HEK293 (cell line): ENCODE data around the gene EBI3.
A peak's percentile ranks its signal among the peaks of the same experiment; 100 is the strongest.
"Not testable (repeated sequence)": the region's sequence is repeated elsewhere in the genome, so short reads cannot be mapped to it uniquely, and the experiment has no call there.

Experiments
- CTCF ChIA-PET: fragments of 350-600 bp; formaldehyde crosslinking; extraction: SDS; loops from one replicate; lab custom pipeline; 2021; ENCODE audit warnings: antibody characterized with exemption; lab: Yijun Ruan, JAX
- POLR2A ChIA-PET: fragments of 300-600 bp; formaldehyde crosslinking; extraction: SDS; loops from one replicate; lab custom pipeline; 2020; ENCODE audit warnings: antibody characterized with exemption, inconsistent platforms; lab: Yijun Ruan, JAX
- H3K27ac ChIP-seq: fragments of 200-500 bp; sonication (Bioruptor generic); 2 replicates; pipeline ENCODE4 v1.5.1; 2014; ENCODE audit warnings: low read depth, low read length, control low read depth, inconsistent platforms; ENCODE audit errors: extremely low read depth
- H3K36me3 ChIP-seq, 2 experiments: fragments of 200-500 bp in 1 of 2; sonication (Bioruptor generic) in 1 of 2; 1 replicate in 1 of 2; 2 replicates in 1 of 2; pipeline ENCODE4 v1.5.1; 2014 to 2017; ENCODE audit warnings: inconsistent platforms in 2 of 2, low read length in 2 of 2; ENCODE audit not compliant: control insufficient read depth in 2 of 2, insufficient read depth in 1 of 2
- H3K4me1 ChIP-seq: fragments of 200-500 bp; sonication (Bioruptor generic); 2 replicates; pipeline ENCODE4 v1.5.1; 2014; ENCODE audit warnings: mild to moderate bottlenecking, low read length, inconsistent platforms; ENCODE audit not compliant: control insufficient read depth, insufficient read depth
- H3K4me3 ChIP-seq: 2 replicates; pipeline ENCODE4 v1.5.1; 2011; ENCODE audit warnings: low read depth, mild to moderate bottlenecking, control low read depth, low read length, moderate library complexity
- H3K9me3 ChIP-seq: fragments of 200-500 bp; sonication (Bioruptor generic); 2 replicates; pipeline ENCODE4 v1.5.1; 2014; ENCODE audit warnings: low read depth, low read length, inconsistent platforms; ENCODE audit not compliant: control insufficient read depth, insufficient read depth
- EGR2 ChIP-seq: fragments of 450-650 bp; formaldehyde crosslinking; IDR thresholded peaks from 2 replicates; pipeline ENCODE4 v1.5.1; 2016; ENCODE audit warnings: low read depth, missing biosample characterization, missing genetic modification characterization
- KLF7 ChIP-seq: fragments of 450-650 bp; formaldehyde crosslinking; IDR thresholded peaks from 2 replicates; pipeline ENCODE4 v1.5.1; 2016; ENCODE audit warnings: missing biosample characterization, missing genetic modification characterization, borderline replicate concordance
- KLF8 ChIP-seq: fragments of 450-650 bp; formaldehyde crosslinking; IDR thresholded peaks from 2 replicates; pipeline ENCODE4 v1.5.1; 2016; ENCODE audit warnings: missing biosample characterization, missing genetic modification characterization
- PATZ1 ChIP-seq: fragments of 450-650 bp; formaldehyde crosslinking; IDR thresholded peaks from 2 replicates; pipeline ENCODE4 v1.5.1; 2016; ENCODE audit warnings: missing biosample characterization, missing genetic modification characterization
- SCRT1 ChIP-seq: fragments of 450-650 bp; formaldehyde crosslinking; IDR thresholded peaks from 2 replicates; pipeline ENCODE4 v1.5.1; 2016; ENCODE audit warnings: missing biosample characterization, missing genetic modification characterization, borderline replicate concordance
- SCRT2 ChIP-seq: fragments of 450-650 bp; formaldehyde crosslinking; IDR thresholded peaks from 2 replicates; pipeline ENCODE4 v1.5.1; 2016; ENCODE audit warnings: missing biosample characterization, missing genetic modification characterization
- ZBTB7A ChIP-seq: fragments of 450-650 bp; formaldehyde crosslinking; IDR thresholded peaks from 2 replicates; pipeline ENCODE4 v1.5.1; 2016; ENCODE audit warnings: low read depth, missing biosample characterization, missing genetic modification characterization
- ZFHX2 ChIP-seq: fragments of 450-650 bp; formaldehyde crosslinking; conservative IDR thresholded peaks from 2 replicates; pipeline ENCODE4 v1.5.1; 2016; ENCODE audit warnings: missing biosample characterization, missing genetic modification characterization
- ZNF157 ChIP-seq: fragments of 450-650 bp; formaldehyde crosslinking; IDR thresholded peaks from 2 replicates; pipeline ENCODE4 v1.5.1; 2016; ENCODE audit warnings: missing biosample characterization, missing genetic modification characterization
- ZNF2 ChIP-seq: fragments of 450-650 bp; formaldehyde crosslinking; IDR thresholded peaks from 2 replicates; pipeline ENCODE4 v1.5.1; 2016; ENCODE audit warnings: missing biosample characterization, missing genetic modification characterization
- ZNF394 ChIP-seq: fragments of 450-650 bp; formaldehyde crosslinking; IDR thresholded peaks from 2 replicates; pipeline ENCODE4 v1.5.1; 2016; ENCODE audit warnings: missing biosample characterization, missing genetic modification characterization, mild to moderate bottlenecking, moderate library complexity, borderline replicate concordance
- ZNF488 ChIP-seq: fragments of 450-650 bp; formaldehyde crosslinking; IDR thresholded peaks from 2 replicates; pipeline ENCODE4 v1.5.1; 2016; ENCODE audit warnings: missing biosample characterization, missing genetic modification characterization
- ZNF513 ChIP-seq: fragments of 450-650 bp; IDR thresholded peaks from 2 replicates; pipeline ENCODE4 v1.5.1; 2018; ENCODE audit warnings: missing biosample characterization, missing genetic modification characterization
- ZNF585B ChIP-seq: fragments of 450-650 bp; formaldehyde crosslinking; IDR thresholded peaks from 2 replicates; pipeline ENCODE4 v1.5.1; 2016; ENCODE audit warnings: missing biosample characterization, missing genetic modification characterization
- ZNF639 ChIP-seq: fragments of 450-650 bp; formaldehyde crosslinking; IDR thresholded peaks from 2 replicates; pipeline ENCODE4 v1.5.1; 2016; ENCODE audit warnings: missing biosample characterization, missing genetic modification characterization
- ZNF645 ChIP-seq: fragments of 450-650 bp; formaldehyde crosslinking; IDR thresholded peaks from 2 replicates; pipeline ENCODE4; 2016; ENCODE audit warnings: missing biosample characterization, missing genetic modification characterization
- ZNF660 ChIP-seq: fragments of 450-650 bp; IDR thresholded peaks from 2 replicates; pipeline ENCODE4 v1.5.1; 2018; ENCODE audit warnings: missing biosample characterization, mild to moderate bottlenecking, missing genetic modification characterization
- ZNF677 ChIP-seq: fragments of 450-650 bp; IDR thresholded peaks from 2 replicates; pipeline ENCODE4 v1.5.0; 2018; ENCODE audit warnings: missing biosample characterization, mild to moderate bottlenecking, missing genetic modification characterization, moderate library complexity
- ZSCAN23 ChIP-seq: fragments of 450-650 bp; formaldehyde crosslinking; IDR thresholded peaks from 2 replicates; pipeline ENCODE4 v1.5.1; 2016; ENCODE audit warnings: missing biosample characterization, missing genetic modification characterization

The EBI3 gene

GRCh38 chr19:4272894-4273293 is 43.6 kb downstream of the EBI3 start:
- Histone ChIP-seq H3K9me3 (no peaks in the 10 kb centered on the region), H3K4me3 (no peak overlapping the region), H3K27ac (no peak overlapping the region), H3K4me1 (no peaks in the 10 kb centered on the region), H3K36me3 (peaks cover 8 to 13% of the 10 kb centered on the region in 2 experiments; a peak in 2 of 3 replicates)
- TF ChIP-seq ZNF677 (no peak), ZNF488 (tag by site-specific recombination) (no peak), ZNF157 (tag by site-specific recombination) (no peak), ZNF2 (tag by site-specific recombination) (no peak), ZNF660 (no peak), ZNF513 (tag by site-specific recombination) (no peak)
- TF ChIP-seq, all 188 proteins: peak for 0
- POLR2A ChIA-PET = no interaction called here
- CTCF ChIA-PET = interaction anchor here (0.6 to 0.9 kb wide), 2 partner anchors 14 to 21 kb away, joined by 3 to 4 read pairs; no protein-coding TSS in a partner anchor

GRCh38 chr19:4274321-4274686 is 45.0 kb downstream of the EBI3 start:
- ChIA-PET CTCF (interaction anchor here (0.5 to 1.0 kb wide), 2 partner anchors 78 to 400 kb away, joined by 3 to 4 read pairs; no protein-coding TSS in a partner anchor), POLR2A (interaction anchor here (1.0 kb wide), 1 partner anchor 69 kb away, joined by 3 read pairs; the partner anchor contains the start of gene MPND)
- H3K36me3 ChIP-seq, H3K4me1 ChIP-seq, H3K9me3 ChIP-seq, H3K4me3 ChIP-seq, H3K27ac ChIP-seq: not testable (repeated sequence)
- TF ChIP-seq ZNF394 (tag by site-specific recombination) = peak; percentile 34; the same call in 1 of the 2 replicates

- TF ChIP-seq ZFHX2 (tag by site-specific recombination) = 0 out of 2 replicates have a peak, but pooled peaks have one; percentile 20
- TF ChIP-seq EGR2 (tag by site-specific recombination) = 0 out of 2 replicates have a peak, but pooled peaks have one; percentile 17
- TF ChIP-seq ZNF639 (tag by site-specific recombination) = peak; percentile 70
- 0 out of 2 replicates have a peak, but pooled peaks have one; percentile 23 for TF ChIP-seq KLF7 (tag by site-specific recombination)
- TF ChIP-seq PATZ1 = peak; percentile 37; the same call in 1 of the 2 replicates
- TF ChIP-seq ZNF645 (tag by site-specific recombination) = no peak
- TF ChIP-seq ZSCAN23 (tag by site-specific recombination) = no peak
- TF ChIP-seq ZBTB7A = 0 out of 2 replicates have a peak, but pooled peaks have one; percentile 35
- TF ChIP-seq KLF8 = peak; percentile 40; the same call in 1 of the 2 replicates
- TF ChIP-seq ZNF585B (tag by site-specific recombination) = no peak
- peak; percentile 89 for TF ChIP-seq SCRT2 (tag by site-specific recombination)
- TF ChIP-seq SCRT1 (tag by site-specific recombination) = peak; percentile 56; the same call in 1 of the 2 replicates
- Histone ChIP-seq H3K4me1 (no peaks in the 10 kb centered on the region; the same call in 1 of the 2 replicates), H3K4me3 (no peak overlapping the region), H3K27ac (no peak overlapping the region), H3K9me3 (no peaks in the 10 kb centered on the region), H3K36me3 (no peaks in the 10 kb centered on the region)
- POLR2A ChIA-PET = interaction anchor here (0.6 to 2.7 kb wide), 3 partner anchors 42 to 170 kb away, joined by 4 to 9 read pairs (median 5); partner anchors contain the start of gene MPND
- CTCF ChIA-PET = interaction anchor here (0.6 to 1.7 kb wide), 3 partner anchors 9 to 611 kb away, joined by 3 to 12 read pairs (median 8); no protein-coding TSS in a partner anchor
These were observed 47.9 kb downstream of the EBI3 start for GRCh38 chr19:4277191-4277696.
